HL-60/S4 treated with retinoic acid at 250 ng/mL for 4 days and 3 days (cell line): ENCODE data around the gene FBXO7.

Source experiments
- in situ Hi-C: fragments of 300-500 bp; cut with MboI; formaldehyde crosslinking; loops from 2 replicates; pipeline ENCODE4 v1.7.0; 2022; ENCODE audit warnings: low sequenced_read_pairs

The FBXO7 gene

DNA sequence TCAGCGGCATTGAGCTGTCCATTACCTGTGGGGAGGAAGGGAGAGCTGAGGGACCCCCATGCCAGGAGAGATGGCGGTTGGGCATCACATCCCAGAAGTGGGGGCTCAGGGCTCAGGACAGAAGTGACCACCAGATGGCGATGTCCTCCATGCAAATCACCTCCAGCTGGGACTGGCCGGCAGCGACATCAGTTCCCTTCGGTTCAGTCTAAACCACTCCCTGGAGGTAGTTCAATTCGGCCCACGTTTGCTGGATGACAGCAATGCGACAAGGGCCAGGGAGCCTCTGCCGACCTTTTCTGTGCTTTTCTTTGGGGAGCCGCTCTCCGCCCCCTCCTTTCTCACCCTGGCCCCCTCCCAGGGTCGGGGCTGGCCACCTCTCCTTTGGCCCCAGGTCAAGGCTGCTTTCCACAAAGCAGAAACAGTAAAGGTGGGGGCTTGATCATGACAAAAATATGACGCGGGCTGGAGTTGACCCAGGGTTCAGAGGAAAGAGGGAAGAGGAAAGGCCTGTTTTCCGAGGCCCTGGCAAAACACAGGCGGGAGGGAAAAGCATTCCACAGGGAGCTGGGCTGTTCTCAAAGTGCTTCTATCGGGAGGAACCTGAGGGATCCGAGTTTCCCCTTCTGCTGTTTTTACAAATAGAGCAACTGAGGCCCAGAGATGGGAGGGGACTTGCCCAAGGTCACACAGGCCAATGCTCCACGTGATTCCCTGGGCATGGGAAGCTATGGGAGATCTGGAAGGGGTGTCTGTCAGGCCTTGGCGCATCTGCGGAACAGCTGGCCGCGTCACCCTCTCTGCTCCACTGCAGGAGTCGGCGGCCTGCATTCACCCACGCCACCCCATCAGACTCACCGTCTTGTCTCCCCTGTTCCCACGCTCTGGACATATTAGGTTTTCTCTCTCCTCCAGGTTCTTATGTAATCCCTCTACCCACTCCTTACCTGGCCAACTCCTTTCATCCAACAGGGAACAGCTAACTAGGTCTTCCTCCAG, 54.7 kb downstream of the FBXO7 start:
- in situ Hi-C loops = loop anchor here (10.0 kb wide), 2 partner anchors 266 to 466 kb away; no protein-coding TSS in a partner anchor

DNA sequence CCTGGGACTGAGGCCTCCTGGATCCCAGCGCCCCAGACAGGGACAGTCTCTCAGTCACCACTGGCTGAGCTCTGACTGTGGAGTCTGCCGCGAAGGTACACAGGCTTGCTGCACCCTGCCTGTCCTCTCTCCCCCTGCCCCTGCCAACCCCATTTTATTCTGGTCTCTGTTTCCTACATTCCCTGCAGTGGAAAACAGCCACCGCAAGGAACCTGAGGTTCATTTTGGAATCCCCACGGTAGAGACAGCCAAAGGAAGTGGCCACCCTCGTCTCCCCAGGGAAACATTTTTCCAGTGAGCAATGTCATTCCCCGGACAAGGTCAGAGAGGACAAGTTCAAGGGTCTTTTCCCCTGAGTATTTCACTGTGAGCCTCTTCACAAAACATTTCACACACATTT, 56.6 kb downstream of the FBXO7 start:
- in situ Hi-C loops = no loop called here

DNA sequence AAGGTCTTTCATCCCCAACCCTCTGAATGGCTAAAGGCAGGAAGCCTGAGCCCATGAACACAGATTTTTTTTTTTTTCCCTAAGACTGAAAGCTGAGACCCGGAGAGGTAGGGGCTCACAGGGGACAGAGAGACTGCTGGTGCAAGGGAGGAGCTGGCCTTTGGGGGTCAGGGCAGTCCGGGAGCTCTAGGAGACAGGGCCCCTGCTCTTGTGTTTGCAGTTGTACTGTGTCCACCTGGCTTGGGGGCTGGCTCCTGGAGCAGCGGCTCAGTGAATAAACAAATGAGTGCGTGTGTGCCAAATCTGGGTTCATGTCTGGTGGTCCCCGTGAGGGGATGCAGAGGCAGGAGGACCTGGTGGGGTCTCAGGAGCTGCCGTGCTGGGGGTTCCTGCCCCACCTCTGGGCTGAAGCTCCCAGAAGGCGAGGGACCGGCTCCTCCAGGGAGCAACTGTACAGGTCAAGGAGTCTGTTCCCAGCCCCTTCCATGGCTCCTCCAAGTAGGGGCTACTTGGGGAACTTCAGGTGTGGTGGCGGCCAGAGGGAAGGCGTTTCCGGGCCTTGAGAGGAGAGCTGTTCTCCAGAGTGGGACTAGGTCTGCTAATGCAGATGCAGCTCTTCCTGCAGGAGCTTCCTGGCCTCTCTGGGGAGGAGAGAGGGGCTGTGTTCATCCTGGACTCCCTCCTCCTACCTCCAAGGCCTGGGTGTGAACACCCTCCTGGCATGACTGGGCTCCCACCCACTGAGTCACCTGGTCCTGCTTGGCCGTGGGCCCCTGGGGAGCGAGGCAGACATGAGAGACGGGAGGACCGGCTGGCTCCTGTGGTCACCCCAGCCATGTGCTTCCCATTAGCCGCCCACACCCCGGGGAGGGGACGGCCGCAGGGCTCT, 57.6 kb downstream of the FBXO7 start:
- in situ Hi-C loops = no loop called here

DNA sequence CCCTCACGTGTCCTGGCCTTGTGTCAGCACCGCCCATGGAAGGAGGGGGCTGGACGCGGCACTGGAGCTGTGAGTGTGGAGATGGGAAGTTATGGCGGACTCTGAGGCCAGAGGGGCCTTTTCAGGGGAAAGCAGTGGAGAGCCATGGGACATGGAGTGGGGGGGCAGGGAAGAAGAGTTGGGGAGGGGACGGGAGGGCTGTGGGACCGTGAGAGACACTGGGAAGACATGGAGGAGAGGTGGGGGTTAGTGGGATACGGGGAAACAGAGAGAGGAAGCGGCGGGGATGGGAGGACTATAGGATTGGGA, 58.2 kb downstream of the FBXO7 start:
- in situ Hi-C loops = no loop called here

DNA sequence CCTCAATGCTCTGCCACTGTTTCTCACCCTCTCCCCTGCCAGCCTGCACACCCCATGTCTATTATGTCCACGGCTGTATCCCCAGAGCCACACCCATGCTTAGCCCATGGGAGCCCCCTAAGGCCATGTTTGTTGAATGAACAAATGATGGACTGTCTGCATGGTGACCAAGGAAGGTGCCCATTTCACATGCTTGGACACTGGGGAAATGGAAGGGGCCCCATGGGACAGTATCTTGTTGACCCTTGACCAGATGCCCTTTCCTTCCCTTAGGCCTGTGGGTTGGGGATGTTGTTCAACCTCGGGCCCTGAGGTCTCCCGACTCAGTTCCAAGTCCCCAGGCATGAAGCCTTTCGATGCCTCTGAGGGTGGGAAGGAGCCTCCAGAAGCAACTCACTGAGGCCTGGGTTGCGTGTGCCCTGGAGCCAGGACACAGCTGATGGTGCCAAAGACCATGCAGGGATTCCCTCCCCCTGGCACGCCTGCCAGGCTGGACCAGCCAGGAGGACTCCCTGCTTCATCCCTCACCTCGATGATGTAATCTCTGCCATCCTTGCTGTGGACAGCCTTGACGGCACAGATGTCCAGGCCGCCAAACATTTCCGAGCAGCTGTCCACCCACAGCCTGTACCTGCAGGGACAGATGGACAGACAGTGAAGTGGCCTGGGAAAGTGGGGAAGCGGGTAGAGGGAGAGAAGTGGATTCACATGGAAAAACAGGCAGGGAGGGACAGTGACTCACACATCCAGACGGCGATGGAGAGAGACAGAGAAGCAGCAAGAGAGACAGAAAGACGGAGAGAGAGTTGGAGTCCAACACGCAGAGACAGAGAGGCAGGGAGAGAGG, 58.9 kb downstream of the FBXO7 start:
- in situ Hi-C loops = no loop called here

DNA sequence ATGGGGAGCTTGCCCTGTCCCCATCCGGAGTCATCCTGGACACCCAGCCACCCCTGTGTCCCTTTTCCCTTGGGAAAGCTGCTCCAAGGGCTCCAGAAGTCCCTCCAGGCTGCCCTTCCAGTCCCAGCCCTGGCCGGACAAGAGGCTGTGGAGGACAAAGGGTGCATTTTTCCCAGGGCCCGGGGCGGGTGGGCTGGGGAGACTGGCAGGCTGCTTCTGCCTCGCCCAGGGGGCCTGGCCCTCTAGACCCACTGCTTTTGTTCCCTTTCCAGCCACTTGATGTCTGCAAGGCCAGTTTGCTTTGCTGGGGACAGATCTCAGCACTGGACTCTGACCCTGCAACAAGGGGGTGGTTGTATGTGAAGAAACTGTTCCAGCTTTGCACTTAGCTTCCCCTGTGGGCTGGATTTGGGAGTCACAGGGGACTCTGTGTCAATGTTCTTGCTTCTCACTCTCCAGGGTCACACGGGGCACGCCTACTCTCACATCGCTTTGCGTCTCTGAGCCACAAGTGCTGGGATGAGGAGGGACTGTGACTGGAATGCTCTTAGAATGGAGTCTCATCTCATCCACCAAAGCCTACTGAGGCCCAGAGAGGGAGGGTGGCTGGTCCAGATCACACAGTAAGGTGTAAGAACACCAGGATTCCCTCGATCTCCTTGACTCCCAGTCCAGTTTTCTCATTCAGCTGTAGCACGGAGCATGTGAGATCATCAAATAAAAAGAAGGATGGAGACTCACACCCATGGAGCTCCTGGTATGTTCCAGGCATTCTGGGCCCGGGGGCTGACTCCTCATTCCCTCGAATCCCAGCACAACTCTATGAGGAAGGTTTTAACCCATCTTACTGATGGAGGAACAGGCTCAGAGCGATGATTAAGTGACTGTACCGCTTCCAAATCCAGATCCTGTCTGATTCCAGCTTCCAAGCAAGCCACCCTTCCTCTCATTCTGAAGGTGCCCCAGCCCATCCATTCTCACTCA, 59.9 kb downstream of the FBXO7 start:
- in situ Hi-C loops = no loop called here

DNA sequence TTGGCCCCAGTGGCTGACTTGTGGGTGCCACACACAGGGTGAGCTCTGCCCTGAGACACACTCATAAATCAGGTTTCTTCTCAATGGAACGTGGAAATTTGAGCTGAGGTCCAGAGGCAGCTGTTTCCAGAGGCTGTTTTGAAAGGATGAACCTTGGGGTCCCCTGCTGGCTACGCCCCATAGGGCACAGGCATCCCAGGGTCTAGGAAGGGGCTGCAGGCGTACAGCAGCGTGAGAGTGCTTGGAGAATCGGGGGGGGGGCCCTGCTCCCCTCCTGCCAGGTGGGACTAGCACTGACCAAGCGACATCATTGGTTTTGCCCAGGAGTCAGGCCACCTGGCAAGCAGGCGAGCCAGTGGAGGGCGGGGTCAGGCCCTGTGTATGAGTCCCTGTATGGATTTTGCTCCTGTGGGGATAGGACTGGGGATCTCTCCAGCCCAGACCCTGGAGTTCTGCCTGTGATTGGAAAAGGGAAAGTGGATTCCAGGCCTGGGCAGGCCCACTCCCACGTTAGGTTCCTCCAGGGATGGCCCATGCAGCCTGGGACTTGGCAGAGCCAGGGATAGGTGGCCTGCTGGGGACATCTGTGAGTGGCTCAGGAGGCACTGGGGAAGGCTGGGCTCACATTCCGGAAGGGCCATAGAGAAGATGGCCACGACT, 61.0 kb downstream of the FBXO7 start:
- in situ Hi-C loops = no loop called here

DNA sequence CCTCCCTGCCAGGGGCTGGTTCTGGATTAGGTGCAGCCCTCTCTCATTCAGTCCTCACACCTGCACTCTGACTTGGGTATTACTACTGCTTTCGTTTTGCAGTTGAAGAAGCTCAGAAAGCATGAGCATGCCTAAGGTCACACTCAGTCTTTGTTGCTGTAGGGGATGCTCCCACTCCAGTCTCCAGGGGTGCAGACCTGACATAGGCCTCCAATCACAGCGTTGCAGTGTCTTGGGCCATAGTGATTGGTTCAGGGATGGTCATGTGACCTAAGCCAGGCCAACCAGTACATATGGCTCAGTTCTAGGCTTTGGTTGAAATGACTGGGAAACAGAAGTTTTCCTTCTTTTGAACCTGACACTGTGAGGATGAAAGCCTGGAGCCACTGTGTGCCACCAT, 61.7 kb downstream of the FBXO7 start:
- in situ Hi-C loops = no loop called here

DNA sequence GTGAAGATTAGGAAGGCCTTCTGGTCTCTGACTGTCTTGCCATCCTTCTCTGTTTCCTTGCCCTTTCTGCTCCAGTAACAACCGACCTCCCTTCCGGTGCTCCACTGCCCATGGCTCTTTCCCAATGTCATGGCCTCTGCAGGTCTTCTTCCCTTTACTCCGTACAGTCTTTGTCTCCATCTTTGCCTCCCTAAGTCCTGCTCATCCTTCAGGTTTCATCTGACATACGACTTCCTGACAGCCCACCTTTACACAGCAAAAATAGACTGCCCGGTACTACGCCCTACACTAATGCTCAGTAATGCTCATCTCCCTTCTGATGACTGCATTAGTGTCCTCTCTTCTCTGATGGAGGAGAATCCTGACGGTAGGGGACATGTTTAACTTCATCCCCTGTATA, 63.9 kb downstream of the FBXO7 start:
- in situ Hi-C loops = no loop called here

DNA sequence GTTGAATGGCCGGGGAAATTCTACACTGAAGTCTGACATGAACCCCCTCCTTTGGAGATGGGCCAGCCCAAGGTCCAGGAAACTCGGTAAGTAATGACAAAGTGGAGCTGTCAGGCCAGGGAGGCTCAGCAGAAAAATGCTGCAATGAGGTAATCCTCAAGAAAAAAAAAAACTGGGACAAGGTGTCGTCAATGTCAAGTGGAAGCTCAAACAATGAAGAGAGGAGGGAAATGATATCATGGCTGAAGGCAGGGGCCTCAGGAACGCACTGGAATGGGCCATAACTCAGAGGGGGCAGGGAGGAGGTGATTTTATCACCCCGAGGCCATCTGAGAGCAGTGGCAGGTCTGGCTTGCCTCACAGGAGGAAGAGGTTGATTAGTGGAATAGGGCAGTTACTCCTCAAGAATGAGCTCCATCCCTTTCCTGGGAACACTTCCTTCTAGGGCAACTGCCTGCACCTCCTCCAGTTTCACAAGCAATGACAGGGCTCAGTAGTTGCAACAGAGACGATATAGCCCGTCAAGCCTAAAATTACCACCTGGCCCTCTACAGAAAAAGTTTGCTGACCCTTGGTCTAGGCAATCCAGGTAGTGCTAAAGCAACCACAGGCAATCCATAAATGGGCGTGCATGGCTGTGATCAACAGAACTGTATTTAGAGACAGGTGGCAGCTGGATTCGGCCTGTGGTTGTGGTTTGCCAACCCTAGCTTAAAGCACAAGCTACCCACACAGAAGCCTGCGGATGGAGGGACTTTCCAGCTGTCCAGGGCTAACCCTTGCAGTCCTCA, 65.2 kb downstream of the FBXO7 start:
- in situ Hi-C loops = no loop called here

DNA sequence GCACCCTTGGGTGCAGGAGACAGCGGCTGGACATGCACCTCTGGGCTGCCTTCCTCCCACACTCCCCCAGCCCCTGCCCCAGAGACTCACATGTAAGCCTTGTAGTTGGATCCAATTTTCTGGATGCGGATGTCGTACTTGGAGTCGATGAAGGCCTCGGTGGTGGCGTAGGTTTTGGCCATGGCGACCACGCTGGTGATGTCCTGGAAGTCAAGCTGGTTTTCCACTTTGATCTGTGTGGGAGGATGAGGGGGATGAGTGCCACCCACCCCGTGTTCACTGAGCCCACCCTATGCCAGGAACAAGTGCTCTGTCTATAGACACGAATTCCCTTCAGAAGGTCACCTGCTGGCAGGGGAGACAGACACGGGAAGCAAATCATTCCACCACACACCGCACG, 66.9 kb downstream of the FBXO7 start:
- in situ Hi-C loops = no loop called here

DNA sequence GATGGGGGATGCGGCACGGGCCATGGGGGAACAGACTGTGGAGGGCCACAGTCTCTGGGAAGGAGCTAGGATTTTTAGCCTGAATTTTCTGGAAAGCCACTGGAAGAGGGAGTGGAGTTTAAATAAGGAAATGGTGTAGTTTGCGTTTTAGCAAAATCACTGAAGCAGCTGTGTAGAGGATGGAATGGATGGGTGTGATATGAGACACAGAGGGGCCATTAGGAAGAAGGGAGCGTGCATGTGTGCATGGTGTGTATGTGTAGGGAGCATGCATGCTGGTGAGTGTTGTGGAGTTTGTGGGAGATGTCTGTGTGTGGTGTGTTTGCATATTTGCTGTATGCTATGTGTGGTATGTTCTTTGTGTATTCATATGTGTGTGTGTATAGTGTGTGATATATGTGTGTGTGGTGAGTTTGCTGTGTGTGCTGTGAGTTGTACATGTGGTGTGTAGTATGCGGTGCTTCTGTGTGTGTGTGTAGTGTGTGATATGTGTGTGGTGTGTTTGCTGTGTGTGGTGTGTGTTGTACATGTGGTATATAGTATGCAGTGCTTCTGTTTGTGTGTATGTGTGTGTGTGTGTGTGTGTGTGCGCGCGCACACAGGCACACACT, 67.6 kb downstream of the FBXO7 start:
- in situ Hi-C loops = no loop called here

DNA sequence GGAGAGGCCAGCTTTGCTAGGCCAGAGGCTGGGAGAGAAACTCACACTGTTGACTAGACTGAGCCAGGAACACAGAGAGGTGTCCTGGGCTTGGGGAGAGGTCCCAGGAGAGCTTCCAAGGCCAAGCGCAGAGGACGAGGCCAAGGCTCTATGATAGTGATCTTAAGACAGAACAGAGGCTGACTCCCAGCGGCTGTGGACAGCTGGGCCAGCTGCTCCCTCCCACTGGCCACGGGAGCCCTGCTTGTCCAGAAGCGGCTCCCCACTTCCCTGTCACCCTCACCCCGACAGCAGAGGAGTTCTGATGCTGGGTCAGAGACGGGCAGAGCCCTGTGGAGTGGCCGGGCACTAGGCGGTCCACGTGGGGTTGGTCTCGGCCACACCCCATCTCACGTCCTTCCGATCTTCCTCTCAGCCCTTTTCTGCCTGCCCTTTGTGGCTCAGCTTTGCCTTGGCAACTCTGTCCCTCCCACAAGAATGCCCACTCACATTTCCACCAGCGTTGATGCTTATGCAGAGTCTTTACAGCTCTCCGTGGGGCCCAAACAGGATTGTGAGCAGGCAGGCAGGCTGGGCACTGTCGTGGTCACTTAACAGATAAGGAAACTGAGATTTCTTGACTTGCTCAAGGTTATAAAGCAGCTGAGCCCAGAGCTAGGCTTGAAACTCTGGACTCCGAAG, 68.2 kb downstream of the FBXO7 start:
- in situ Hi-C loops = no loop called here

DNA sequence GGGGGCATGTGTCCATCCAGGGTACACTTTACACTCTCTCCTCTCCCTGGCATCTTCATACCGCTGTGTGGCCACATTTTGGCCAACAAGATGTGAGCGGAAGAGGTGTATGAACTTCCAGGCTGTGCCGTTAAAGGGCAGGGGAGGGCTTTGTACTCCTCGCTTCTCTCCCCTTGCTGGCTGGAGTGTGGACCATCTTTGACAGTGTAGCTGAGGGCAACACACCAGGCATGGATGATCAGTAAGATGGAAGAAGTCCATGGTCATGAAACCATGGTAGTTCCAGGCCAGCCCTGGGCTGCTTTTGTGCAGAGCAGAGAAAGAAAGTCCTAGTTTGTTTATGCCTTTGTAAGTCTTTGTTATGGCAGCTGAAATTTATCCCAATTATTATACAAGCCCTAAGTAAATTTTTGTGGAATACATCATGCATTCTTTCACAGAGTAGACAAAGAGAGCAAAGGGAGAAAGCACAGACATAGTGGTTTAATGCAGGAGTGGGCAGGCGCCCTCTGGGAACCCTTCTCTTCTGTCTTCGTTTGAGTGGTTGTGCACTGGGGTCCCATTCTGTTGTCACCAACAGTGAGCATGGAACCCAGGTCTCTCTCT, 70.4 kb downstream of the FBXO7 start:
- in situ Hi-C loops = no loop called here

DNA sequence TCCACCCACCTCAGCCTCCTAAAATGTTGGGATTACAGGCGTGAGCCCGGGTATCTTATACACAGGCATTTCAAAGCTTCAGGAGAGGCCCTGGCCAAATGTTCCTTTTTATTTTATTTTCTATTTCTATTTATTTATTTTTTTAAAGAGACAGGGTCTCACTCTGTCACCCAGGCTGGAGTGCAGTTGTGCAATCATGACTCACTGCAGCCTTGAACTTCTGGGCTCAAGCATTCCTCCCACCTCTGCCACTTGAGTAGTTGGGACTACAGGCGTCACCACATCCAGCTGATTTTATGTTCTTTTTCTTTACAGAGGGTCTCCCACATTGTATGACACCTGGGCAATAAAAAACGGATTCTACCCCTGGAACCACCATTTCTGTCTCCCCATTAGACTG, 71.2 kb downstream of the FBXO7 start:
- in situ Hi-C loops = no loop called here

DNA sequence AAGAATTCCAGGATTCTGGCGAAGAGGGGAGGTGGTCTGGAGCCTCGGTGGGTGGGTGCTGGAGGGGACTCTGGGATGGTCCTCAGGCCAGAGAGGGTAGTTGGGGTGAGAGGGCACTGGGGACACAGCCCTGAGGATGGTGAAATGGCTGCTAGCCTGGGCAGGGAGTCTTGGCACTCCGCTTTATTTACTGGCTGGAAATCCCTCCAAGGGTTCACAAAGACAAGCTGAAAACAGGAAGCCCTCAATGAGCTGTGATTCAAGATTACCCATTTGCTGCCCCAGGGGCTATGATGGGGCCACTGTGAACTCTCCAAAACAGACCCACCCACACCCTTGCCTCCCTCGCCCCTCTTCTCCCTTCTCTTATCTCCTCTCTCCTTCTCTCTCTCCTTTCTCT, 71.9 kb downstream of the FBXO7 start:
- in situ Hi-C loops = no loop called here

DNA sequence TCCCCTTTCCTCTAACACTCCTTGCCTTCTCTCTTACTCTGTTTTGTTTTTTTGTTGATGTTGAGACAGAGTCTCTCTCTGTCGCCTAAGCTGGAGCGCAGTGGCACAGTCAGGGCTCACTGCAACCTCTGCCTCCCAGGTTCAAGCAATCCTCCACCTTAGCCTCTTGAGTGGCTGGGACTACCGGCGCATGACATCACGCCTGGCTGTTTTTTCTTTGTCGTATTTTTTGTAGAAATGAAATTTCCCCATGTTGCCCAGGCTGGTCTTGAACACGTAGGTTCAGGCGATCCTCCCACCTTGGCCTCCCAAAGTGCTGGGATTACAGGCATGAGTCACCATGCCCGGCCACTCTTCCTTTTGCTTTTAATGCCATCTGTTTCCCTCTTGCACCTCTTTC, 72.3 kb downstream of the FBXO7 start:
- in situ Hi-C loops = no loop called here
